ENCODE measurements around the gene KIAA1191.

DNA sequence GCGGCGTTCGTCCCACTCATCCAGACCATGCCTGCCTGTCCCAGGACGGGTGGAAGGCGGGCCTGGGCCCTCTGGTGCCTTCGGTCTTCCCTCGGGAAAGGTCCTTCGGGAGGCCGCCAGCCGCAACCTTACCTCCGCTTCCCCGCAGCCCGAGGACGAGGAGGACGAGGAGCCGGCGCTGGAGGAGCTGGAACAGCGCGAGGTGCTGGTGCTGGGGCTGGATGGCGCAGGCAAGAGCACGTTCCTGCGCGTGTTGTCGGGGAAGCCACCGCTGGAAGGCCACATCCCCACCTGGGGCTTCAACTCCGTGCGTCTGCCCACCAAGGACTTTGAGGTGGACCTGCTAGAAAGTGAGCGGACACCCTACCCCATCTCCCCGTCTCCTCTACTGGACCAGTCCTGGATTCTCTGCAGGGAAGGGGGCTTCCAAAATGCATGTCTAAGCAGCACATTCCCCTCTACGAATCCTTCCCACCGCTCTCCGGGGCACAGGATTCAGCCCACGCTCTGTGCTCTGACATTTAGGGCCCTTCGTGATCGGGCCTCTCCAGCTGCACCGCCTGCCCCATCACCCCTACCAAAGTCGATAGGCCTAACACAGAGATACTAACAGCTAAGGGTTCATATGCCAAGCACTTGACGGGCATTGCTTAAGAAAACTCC, 4.8 kb upstream of the KIAA1191 start:
- TF ChIP-seq, protein P1, sequence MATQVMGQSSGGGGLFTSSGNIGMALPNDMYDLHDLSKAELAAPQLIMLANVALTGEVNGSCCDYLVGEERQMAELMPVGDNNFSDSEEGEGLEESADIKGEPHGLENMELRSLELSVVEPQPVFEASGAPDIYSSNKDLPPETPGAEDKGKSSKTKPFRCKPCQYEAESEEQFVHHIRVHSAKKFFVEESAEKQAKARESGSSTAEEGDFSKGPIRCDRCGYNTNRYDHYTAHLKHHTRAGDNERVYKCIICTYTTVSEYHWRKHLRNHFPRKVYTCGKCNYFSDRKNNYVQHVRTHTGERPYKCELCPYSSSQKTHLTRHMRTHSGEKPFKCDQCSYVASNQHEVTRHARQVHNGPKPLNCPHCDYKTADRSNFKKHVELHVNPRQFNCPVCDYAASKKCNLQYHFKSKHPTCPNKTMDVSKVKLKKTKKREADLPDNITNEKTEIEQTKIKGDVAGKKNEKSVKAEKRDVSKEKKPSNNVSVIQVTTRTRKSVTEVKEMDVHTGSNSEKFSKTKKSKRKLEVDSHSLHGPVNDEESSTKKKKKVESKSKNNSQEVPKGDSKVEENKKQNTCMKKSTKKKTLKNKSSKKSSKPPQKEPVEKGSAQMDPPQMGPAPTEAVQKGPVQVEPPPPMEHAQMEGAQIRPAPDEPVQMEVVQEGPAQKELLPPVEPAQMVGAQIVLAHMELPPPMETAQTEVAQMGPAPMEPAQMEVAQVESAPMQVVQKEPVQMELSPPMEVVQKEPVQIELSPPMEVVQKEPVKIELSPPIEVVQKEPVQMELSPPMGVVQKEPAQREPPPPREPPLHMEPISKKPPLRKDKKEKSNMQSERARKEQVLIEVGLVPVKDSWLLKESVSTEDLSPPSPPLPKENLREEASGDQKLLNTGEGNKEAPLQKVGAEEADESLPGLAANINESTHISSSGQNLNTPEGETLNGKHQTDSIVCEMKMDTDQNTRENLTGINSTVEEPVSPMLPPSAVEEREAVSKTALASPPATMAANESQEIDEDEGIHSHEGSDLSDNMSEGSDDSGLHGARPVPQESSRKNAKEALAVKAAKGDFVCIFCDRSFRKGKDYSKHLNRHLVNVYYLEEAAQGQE (IDR thresholded peaks at IDR 0.05; ENCODE audit: insufficient replicate concordance, low read depth) = no peak
- TF ChIP-seq, protein P2, sequence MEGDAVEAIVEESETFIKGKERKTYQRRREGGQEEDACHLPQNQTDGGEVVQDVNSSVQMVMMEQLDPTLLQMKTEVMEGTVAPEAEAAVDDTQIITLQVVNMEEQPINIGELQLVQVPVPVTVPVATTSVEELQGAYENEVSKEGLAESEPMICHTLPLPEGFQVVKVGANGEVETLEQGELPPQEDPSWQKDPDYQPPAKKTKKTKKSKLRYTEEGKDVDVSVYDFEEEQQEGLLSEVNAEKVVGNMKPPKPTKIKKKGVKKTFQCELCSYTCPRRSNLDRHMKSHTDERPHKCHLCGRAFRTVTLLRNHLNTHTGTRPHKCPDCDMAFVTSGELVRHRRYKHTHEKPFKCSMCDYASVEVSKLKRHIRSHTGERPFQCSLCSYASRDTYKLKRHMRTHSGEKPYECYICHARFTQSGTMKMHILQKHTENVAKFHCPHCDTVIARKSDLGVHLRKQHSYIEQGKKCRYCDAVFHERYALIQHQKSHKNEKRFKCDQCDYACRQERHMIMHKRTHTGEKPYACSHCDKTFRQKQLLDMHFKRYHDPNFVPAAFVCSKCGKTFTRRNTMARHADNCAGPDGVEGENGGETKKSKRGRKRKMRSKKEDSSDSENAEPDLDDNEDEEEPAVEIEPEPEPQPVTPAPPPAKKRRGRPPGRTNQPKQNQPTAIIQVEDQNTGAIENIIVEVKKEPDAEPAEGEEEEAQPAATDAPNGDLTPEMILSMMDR (IDR thresholded peaks at IDR 0.05; ENCODE audit: insufficient read depth, low read length) = no peak
